Body of pancreas (tissue), 4 donors: ENCODE measurements around the gene TMEM250.

Experiments
- CTCF ChIP-seq, 7 experiments: fragments of 450-650 bp in 4 of 7; fragments of 200-600 bp in 3 of 7; sonication (generic) in 3 of 7; IDR thresholded peaks; one replicate each; pipeline ENCODE4 v1.5.1; 2016 to 2019; ENCODE audit warnings: antibody characterized with exemption in 7 of 7
- POLR2A ChIP-seq, 3 donors: fragments of 450-650 bp; IDR thresholded peaks; one replicate each; pipeline ENCODE4 v1.6.1; 2016; ENCODE audit warnings: antibody characterized with exemption in 3 of 3, mild to moderate bottlenecking in 2 of 3

GRCh38 chr9:136082496-136083361, 35.9 kb downstream of the TMEM250 start:
- no peak for TF ChIP-seq CTCF (IDR thresholded peaks at IDR 0.05)
- TF ChIP-seq POLR2A (IDR thresholded peaks at IDR 0.05), result no peak
